LNCAP (cell line): Measurements from ENCODE around the gene EPG5.

Experiments
- CTCF ChIP-seq: fragments of 450-650 bp; IDR thresholded peaks from 2 replicates; pipeline ENCODE4 v1.5.1; 2017; ENCODE audit warnings: mild to moderate bottlenecking

The EPG5 gene

GRCh38 chr18:45817543-45817942, 149.6 kb downstream of the EPG5 start:
- no peak for TF ChIP-seq CTCF

GRCh38 chr18:45806226-45806625, 160.9 kb downstream of the EPG5 start:
- TF ChIP-seq CTCF, result no peak

- no peak for TF ChIP-seq CTCF
Measured at GRCh38 chr18:45805551-45805950, 161.6 kb downstream of the EPG5 start.

GRCh38 chr18:45802814-45803492, 164.2 kb downstream of the EPG5 start:
- TF ChIP-seq CTCF, result no peak

- no peak for TF ChIP-seq CTCF
Measured at GRCh38 chr18:45801416-45802004, 165.6 kb downstream of the EPG5 start.
